ENCODE data around the gene STOML1. TPM values are rescaled to one million over a fixed set of nuclear protein-coding genes. Genes with fewer than 3 reads are reported as not detected.

The STOML1 gene
- total RNA-seq, 2 experiments from 2014 or later: 8.0 to 8.9 TPM

DNA sequence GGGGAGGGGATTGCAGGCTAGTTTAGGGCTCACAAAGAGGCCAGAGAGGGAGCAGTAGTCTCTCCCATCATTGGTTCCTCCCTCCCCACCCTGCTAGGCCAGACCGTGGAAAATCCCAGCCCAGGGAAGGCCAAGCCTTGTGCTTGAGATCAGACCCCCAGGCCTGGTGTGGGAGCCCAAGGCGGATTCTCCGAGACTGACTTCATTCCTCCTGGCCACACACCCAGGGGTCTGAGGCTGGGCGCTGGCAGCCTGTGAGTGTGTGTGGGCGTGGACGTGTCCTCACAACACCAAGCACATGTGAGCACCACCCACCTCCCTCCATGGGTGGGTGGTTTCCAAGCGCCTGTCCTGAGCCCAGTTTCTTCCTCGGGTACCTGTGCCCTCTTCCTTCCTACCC, 61.7 kb downstream of the STOML1 start:
- no peak for DNase-seq (ENCODE audit: low spot score)
- BruUV-seq (replicated peaks): no TSS peak
- no peaks in the 10 kb centered on the region for H4K20me1 ChIP-seq (ENCODE audit: insufficient read depth, low read length)
- H2AFZ ChIP-seq (ENCODE audit: low read length): no peak overlapping the region
- POLR2A ChIA-PET: no interaction called here
- no peak overlapping the region for H3K4me3 ChIP-seq (ENCODE audit: low read depth, low read length, poor library complexity, severe bottlenecking)
- H3K9me3 ChIP-seq (ENCODE audit: low read length): no peaks in the 10 kb centered on the region
- H3K4me2 ChIP-seq (ENCODE audit: low read length): no peak overlapping the region
- intact Hi-C loops (cut with micrococcal nuclease; ENCODE audit: unreplicated experiment): no loop called here
- CTCF ChIA-PET (ENCODE audit: unreplicated experiment): no interaction called here
- no peaks in the 10 kb centered on the region for H3K9me2 ChIP-seq (ENCODE audit: insufficient read depth, low read length)
- H3K4me1 ChIP-seq (ENCODE audit: insufficient read depth, low read length, poor library complexity, severe bottlenecking): no peaks in the 10 kb centered on the region
- H3K79me2 ChIP-seq (ENCODE audit: insufficient read depth, low read depth, low read length): no peaks in the 10 kb centered on the region
- H3K36me3 ChIP-seq (ENCODE audit: insufficient read depth, low read length): no peaks in the 10 kb centered on the region
- H3K27ac ChIP-seq (ENCODE audit: low read depth, low read length, poor library complexity, severe bottlenecking): no peak overlapping the region
- TF ChIP-seq, protein P1, sequence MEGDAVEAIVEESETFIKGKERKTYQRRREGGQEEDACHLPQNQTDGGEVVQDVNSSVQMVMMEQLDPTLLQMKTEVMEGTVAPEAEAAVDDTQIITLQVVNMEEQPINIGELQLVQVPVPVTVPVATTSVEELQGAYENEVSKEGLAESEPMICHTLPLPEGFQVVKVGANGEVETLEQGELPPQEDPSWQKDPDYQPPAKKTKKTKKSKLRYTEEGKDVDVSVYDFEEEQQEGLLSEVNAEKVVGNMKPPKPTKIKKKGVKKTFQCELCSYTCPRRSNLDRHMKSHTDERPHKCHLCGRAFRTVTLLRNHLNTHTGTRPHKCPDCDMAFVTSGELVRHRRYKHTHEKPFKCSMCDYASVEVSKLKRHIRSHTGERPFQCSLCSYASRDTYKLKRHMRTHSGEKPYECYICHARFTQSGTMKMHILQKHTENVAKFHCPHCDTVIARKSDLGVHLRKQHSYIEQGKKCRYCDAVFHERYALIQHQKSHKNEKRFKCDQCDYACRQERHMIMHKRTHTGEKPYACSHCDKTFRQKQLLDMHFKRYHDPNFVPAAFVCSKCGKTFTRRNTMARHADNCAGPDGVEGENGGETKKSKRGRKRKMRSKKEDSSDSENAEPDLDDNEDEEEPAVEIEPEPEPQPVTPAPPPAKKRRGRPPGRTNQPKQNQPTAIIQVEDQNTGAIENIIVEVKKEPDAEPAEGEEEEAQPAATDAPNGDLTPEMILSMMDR (conservative IDR thresholded peaks at IDR 0.05; ENCODE audit: low read length): no peak
- TF ChIP-seq EZH2phosphoT487 (IDR thresholded peaks at IDR 0.05; ENCODE audit: borderline replicate concordance, low read depth, low read length): no peak

- DNase-seq (ENCODE audit: low spot score): no peak
- no peaks in the 10 kb centered on the region for H3K79me2 ChIP-seq (ENCODE audit: insufficient read depth, low read depth, low read length)
- no peak overlapping the region for H3K27ac ChIP-seq (ENCODE audit: low read depth, low read length, poor library complexity, severe bottlenecking)
- CTCF ChIA-PET (ENCODE audit: unreplicated experiment): no interaction called here
- no peaks in the 10 kb centered on the region for H3K9me2 ChIP-seq (ENCODE audit: insufficient read depth, low read length)
- H3K9me3 ChIP-seq (ENCODE audit: low read length): no peaks in the 10 kb centered on the region
- H3K4me1 ChIP-seq (ENCODE audit: insufficient read depth, low read length, poor library complexity, severe bottlenecking): no peaks in the 10 kb centered on the region
- H3K36me3 ChIP-seq (ENCODE audit: insufficient read depth, low read length): no peaks in the 10 kb centered on the region
- TF ChIP-seq, protein P1 (conservative IDR thresholded peaks at IDR 0.05; ENCODE audit: low read length): no peak
- no peak for TF ChIP-seq EZH2phosphoT487 (IDR thresholded peaks at IDR 0.05; ENCODE audit: borderline replicate concordance, low read depth, low read length)
- no peak overlapping the region for H3K4me3 ChIP-seq (ENCODE audit: low read depth, low read length, poor library complexity, severe bottlenecking)
- intact Hi-C loops (cut with micrococcal nuclease; ENCODE audit: unreplicated experiment): no loop called here
- no peak overlapping the region for H3K4me2 ChIP-seq (ENCODE audit: low read length)
- H4K20me1 ChIP-seq (ENCODE audit: insufficient read depth, low read length): no peaks in the 10 kb centered on the region
- POLR2A ChIA-PET: no interaction called here
- no TSS peak for BruUV-seq (replicated peaks)
- H2AFZ ChIP-seq (ENCODE audit: low read length): no peak overlapping the region
Measured at GRCh38 chr15:73928971-73929627, 63.0 kb downstream of the STOML1 start.

Other genes starting within 250 kb of the STOML1 start
- gene INSYN1, start 238.9 kb downstream of the STOML1 start, total RNA-seq (2014; rRNA removed; shearing (Covaris generic)): not detected in 2 replicates
- gene INSYN1, start 238.9 kb downstream of the STOML1 start, total RNA-seq (2022): not detected in 2 replicates
- not detected in 2 replicates for gene TBC1D21, start 118.7 kb downstream of the STOML1 start, total RNA-seq (2014; rRNA removed; shearing (Covaris generic))
- not detected in 2 replicates for gene TBC1D21, start 118.7 kb downstream of the STOML1 start, total RNA-seq (2022)
- gene LOXL1, start 65.8 kb downstream of the STOML1 start, total RNA-seq (2014; rRNA removed; shearing (Covaris generic)): not detected in 2 replicates
- not detected in 2 replicates for gene LOXL1, start 65.8 kb downstream of the STOML1 start, total RNA-seq (2022)
- gene PML, start 2.4 kb upstream of the STOML1 start, total RNA-seq (2014; rRNA removed; shearing (Covaris generic)): 9.6 and 16.9 TPM in 2 replicates
- 26.1 and 28.1 TPM in 2 replicates for gene PML, start 2.4 kb upstream of the STOML1 start, total RNA-seq (2022)
- gene GOLGA6A, start 90.3 kb upstream of the STOML1 start, total RNA-seq (2014; rRNA removed; shearing (Covaris generic)): 0.76 TPM in 1 of 2 replicates, not detected in the other
- 0.13 and 0.63 TPM in 2 replicates for gene GOLGA6A, start 90.3 kb upstream of the STOML1 start, total RNA-seq (2022)
- not detected in 2 replicates for gene ISLR2, start 138.3 kb upstream of the STOML1 start, total RNA-seq (2014; rRNA removed; shearing (Covaris generic))
- gene ISLR2, start 138.3 kb upstream of the STOML1 start, total RNA-seq (2022): not detected in 2 replicates
- not detected in 2 replicates for gene ISLR, start 181.4 kb upstream of the STOML1 start, total RNA-seq (2014; rRNA removed; shearing (Covaris generic))
- gene ISLR, start 181.4 kb upstream of the STOML1 start, total RNA-seq (2022): not detected in 2 replicates
- gene STRA6, start 210.5 kb upstream of the STOML1 start, total RNA-seq (2014; rRNA removed; shearing (Covaris generic)): not detected in 2 replicates
- not detected in 2 replicates for gene STRA6, start 210.5 kb upstream of the STOML1 start, total RNA-seq (2022)
- gene CCDC33, start 244.0 kb upstream of the STOML1 start, total RNA-seq (2014; rRNA removed; shearing (Covaris generic)): not detected in 2 replicates
- gene CCDC33, start 244.0 kb upstream of the STOML1 start, total RNA-seq (2022): not detected in 2 replicates

Data from OCI-LY7 (cell line).